Measurements from ENCODE around the gene TP53RK.
A peak's percentile ranks its signal among the peaks of the same experiment; 100 is the strongest.

Gene TP53RK

DNA sequence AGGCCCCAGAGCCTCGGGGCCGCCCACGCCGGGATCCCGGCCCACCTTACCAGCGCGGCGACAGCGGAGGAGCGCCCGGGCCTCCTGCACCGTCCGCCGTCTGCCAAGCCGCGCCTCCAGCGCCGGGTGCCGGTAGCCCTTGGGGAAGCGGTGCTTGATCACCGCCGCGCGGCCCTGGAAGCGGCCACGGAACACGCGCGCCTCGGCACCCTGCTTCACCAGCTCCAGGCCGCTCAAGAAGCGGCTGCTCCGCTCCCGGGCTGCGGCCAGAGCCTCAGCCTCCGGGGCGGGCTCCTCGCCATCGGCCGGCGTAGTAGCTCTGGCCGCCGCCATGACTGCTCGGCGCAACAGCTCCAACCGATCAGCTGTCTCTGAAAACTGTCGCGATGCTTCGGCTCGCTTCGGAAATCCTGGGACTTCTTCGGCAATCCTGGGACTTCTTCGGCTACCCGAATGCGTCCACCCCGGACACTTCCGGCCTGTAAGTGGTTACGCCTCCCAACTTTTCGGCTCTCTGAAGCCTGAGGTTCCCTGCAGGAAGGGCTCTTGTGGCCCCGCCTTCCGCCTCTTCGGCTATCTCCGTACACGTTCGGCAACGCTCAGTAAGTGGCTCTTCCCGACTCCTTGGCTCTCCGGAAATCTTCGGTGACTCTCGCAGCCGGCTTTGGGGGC, at the start of gene TP53RK:
Gene TP53RK, minus strand, starts transcription at position 363 of the 672 bp plus-strand sequence. Its CDS starts 30 bp downstream, at position 333.
- DNase-seq: peak; percentile 99

DNA sequence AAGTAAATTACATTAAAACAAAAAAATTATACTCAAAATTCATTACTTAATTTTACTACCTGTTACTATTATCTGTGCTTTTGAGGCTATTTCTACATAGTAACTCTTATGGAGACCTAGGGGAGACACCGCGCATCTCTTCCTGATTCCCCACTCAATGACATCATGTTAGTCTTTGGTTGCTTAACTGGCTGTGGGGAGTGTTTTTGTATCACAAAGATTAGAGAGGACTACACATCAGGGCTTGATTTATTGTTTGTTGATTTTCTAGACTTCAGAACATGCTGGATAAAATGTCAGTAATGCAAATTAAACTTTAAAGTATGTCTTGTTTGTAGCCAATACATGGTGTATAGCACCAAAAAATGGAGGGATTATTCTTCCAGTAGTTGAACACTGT, 46.2 kb upstream of the TP53RK start:
- no peak for DNase-seq

DNA sequence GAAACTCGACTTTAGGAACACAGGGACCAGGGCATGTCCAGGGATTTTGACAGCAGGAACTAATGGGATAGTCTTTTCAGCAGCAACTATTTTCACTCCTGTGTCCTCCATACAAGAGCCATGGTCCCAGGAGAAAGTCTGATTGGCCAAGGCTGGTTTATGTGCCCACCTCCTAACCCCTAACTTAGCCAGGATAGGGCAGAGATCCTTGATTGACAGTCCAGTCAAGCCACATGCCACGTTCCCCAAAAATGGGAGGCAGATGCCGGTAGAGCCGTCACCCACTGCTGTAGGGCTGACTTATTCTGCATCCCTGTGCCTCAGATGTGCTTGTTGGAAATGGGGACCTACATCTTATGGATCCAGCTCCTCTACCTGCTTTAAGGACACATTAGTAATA, 42.5 kb upstream of the TP53RK start:
- DNase-seq: no peak

DNA sequence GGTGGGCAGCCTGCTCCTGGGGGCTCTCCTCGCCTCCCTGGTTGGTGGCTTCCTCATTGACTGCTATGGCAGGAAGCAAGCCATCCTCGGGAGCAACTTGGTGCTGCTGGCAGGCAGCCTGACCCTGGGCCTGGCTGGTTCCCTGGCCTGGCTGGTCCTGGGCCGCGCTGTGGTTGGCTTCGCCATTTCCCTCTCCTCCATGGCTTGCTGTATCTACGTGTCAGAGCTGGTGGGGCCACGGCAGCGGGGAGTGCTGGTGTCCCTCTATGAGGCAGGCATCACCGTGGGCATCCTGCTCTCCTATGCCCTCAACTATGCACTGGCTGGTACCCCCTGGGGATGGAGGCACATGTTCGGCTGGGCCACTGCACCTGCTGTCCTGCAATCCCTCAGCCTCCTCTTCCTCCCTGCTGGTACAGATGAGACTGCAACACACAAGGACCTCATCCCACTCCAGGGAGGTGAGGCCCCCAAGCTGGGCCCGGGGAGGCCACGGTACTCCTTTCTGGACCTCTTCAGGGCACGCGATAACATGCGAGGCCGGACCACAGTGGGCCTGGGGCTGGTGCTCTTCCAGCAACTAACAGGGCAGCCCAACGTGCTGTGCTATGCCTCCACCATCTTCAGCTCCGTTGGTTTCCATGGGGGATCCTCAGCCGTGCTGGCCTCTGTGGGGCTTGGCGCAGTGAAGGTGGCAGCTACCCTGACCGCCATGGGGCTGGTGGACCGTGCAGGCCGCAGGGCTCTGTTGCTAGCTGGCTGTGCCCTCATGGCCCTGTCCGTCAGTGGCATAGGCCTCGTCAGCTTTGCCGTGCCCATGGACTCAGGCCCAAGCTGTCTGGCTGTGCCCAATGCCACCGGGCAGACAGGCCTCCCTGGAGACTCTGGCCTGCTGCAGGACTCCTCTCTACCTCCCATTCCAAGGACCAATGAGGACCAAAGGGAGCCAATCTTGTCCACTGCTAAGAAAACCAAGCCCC, 36.2 kb upstream of the TP53RK start:
- DNase-seq: no peak

DNA sequence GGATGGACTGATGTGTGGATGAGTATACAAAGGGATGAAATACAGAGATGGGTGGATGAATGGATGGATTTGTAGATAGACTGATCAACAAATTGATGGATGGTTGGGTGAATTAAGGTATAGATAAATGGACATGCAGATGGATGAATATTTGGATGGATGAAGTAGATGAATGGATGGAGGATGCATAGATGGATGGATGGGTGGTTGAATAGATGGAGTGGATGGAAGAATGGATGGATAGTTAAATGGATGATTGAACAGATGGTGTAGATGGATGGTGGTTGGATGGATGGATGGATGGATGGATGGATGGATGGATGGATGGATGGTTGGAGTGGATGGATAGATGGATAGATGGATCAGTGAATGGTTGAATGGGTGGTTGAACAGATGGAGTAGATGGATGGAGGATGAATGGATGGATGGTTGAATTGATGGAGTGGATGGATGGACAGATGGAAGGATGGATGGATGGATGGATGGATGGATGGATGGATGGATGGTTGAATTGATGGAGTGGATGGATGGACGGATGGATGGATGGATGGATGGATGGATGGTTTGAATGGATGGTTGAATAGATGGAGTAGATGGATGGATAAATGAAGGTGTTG, 35.2 kb upstream of the TP53RK start:
- no peak for DNase-seq

DNA sequence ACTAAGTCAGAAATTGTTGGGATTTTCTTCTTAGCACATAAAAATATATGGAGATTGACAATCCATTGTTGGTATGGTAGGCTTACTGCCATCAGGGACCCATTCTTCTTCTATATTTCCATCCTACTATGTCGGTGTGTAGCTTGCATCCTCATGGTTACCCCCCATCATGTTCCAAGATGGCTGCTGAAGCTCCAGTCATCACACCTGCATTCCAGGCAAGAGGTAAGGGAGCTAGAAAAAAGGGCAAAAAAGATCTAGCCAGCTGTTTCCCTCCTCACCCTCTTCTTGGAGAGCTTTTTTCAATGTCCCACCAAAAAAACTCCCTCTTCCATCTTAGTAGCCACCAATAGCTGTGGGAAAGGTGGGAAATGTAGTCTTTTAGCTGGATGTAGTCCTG, 33.8 kb upstream of the TP53RK start:
- no peak for DNase-seq

DNA sequence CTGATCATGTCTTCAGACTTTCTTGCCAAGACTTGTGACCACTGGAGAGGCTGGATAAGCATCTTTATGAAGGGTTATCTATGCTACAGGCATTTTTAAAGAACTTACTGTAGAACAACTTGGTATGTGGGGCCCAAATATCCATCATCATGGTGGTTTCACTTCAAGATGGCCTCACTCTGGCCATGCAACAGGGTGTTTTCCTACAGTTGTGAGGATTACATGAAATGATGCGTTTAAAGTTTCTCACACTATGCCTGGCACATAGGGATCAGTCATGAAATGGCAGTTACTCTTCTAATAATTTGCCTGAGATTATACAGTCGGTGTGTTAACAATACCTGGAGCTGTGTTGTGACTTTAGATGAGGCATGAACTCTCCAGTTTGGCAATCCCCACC, 33.2 kb upstream of the TP53RK start:
- no peak for DNase-seq

DNA sequence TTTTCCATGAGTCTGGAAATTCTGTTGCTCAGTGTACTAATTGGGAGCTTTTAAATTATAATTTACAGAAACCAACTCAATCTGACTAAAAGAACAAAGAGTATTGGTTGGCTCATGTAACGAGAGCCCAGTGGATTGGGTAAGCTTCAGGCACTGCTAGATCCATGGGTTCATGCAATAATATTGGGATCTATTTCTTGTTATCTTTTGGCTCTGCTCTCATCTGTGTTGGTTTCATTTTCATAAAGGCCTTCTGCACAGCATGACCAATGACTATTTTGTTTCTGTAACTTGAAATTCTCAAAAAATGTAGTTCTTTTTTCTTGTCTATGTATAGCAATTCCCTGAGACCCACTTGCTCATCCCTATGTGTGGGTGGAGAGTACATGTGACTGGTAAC, 32.2 kb upstream of the TP53RK start:
- DNase-seq: no peak

DNA sequence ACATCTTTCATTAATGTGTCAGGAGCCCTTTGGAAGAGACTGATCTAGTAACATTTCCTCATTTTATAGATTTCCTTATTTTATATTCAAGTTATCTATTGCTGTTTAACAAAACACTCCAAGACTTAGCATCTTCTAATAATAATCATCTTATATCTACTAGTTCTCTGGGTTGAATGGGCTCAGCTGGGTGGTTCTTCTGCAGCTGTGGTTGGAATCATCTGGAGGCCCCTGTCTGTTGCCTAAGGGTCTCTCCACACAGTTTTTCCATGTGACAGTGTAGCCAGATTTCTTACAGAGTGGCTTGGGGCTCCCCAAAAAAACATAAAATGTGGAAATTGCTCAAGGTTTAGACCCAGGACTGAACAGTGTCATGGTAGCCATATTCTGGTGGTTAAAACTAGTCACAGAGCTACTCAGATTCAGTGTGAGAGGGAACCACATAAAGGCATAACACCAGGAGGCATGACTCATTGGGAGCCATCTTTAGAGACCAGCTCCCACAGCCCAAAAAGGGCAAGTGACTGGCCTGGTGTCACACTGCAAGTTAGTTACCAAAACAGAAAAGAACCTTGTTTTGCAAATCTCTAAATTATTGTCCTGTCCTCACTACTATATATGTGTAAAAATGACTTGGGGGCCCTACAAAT, 31.7 kb upstream of the TP53RK start:
- no peak for DNase-seq

DNA sequence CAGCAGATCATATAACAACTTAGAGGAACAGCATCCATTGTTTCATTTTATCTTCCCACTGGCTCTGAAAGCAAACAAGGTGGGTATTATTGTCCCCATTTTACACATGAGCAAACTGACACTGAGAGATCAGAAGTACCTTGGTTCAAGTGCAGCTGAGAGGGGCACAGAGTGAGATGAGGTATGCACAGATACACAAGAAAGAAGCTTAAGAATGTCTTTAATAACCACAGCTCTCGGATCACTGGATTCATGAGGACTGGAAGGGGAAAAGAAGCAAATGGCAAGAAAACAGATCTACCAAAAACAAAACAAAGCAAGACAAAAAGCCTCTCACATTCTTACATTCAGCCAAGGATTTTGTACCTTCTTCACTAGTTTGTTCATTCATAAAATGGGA, 30.8 kb upstream of the TP53RK start:
- no peak for DNase-seq

DNA sequence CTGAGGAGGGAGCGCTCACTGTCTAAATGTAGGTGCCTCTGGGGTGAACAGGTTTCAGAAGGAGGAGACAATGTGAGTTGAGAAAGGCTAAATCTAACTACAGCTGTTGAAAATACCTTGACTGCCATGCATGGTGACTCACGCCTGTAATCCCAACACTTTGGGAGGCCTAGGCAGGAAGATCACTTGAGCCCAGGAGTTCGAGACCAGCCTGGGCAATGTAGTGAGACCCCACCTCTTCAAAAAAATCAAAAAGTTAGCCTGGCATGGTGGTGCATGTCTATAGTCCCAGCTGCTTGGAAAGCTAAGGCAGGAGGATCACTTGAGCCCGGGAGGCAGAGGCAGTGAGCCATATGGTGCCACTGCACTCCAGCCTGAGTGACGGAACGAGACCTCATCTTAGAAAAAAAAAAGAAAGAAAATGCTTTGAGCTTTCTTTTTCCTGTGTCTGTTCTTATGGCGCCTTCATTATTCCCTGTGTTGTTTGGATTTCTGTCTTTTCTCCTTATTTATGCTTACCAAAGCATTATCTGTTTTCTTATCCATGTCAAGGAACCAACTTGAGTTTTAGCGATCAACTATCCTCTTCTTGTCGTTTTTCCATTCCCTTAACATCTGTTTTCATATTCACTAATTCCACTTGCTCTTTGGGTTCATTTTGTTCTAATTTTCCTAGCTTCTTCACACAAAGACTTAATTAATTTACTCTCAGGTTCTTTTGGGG, 28.7 kb upstream of the TP53RK start:
- no peak for DNase-seq

DNA sequence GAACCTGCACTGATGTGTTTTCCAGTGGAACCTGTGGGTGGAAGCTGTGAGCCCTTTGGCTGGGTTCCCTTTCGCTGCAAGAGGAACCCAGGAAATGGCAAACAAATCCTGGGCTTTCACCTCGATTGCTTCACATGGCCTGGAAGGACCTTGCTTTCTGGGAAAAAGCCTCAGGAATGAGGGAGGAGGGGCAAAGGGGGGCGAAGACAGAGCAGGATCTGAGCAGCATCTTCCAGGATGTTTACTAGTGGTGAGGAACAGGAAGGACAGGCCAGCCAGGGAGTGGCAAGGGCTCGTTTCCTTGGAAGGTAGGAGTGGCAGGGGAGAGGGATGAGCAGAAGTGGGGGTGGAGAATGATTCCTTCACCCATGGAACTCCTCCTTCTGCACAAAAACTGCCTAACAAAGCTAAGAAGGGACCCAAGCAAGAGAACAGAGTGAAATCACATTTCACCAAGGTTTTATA, 26.1 kb upstream of the TP53RK start:
- no peak for DNase-seq

DNA sequence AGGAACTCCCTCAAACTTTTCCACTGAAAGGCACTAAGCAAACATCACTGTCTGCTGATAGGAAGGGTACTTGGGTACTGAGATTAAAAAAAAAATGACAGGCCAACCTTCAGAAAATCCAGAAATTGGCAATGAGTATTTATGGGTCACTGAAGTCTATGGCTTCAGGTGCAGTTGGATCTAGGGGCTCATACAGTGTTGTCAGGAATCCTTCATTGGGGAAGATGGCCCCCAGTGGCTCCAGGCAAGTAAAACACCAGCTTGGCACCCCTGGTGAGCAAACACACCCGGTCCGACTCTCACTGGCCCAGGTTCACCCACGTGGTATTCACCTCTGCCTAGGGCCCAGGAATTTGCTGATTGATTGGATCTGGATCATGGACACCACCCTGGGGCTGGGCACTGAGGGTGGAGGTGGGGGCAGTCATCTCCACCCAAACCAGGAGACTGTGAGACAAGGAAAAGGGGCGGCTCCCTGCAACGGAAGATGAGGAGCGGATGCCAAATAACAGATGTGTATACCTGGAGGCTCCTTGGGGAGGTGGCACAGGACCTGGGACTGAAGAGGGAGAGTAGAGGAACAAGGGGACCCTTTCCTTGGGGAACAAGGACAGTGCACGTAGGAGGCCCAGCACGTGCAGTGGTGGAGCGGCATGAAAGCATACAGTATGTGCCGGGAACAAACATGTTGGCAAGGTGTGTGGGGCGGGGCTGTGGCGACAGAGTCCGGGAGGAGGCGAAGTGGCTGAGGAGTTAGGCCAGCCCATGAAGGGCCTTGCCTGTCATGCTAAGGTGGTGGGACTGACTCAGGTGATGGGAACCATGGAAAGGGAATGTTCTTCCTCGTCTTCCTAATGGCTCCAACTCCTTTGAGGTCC, 25.0 kb upstream of the TP53RK start:
- DNase-seq: no peak

DNA sequence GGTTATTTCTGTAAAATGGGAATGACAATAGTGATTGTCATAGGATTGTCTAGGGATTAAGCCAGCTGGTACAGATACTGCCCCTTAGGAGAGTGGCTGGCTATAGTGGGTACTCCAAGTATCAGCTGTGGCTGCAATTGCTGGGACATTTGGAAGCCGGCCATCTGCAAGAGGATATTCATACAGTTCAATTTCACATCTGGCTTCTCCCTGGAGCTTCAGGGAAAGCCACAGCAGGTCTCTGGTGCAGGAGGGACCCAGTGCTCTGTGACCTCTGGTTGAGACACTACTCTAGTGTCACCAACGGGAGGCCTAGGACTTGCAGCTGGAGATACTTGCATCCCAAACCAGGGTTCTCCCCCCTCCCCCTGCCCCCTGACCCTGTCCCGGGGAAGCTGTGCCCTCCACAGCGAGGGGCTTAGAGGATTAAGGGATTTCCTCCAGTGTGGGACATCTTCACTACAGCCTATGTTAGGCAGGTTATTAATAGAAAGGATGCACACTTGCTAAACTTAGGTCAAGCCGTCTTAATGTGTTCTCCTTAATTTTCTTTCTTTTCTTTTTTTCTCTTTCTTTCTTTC, 22.9 kb upstream of the TP53RK start:
- no peak for DNase-seq

DNA sequence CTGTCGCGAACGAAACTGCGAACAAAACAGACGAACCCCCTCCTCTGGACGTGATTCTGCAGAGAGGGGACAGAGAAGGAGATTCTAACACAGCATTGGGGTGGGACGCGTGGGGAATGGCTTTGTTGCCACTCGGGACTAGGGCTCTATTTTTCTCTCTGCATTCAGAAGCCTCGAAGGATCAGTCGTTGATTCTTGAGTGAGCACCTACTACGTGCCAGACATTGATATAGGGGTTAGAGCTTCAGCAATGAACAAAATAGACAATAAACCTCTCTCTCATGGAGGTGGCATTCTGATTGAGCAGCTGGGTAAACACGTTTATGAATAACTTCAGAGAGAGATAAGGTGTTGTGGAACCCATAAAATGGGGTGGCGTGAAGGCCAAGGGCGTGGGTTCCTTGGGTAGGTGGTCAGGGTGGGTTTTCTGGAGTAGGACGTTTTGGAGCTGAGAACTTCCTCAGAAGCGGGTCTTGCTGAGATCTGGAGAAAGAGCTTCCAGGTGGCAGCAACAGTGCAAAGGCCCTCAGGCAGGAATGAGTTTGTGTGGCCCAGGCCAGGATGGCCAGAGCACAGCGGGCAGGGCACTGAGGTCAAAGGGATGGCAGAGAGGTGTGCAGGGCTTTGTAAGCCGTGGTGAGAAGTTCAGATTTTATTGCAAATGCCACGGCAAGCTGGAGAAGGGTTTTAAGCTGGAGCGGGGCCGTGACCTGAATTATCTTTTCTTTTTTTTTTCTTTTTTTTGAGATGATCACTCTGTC, 21.1 kb upstream of the TP53RK start:
- DNase-seq: no peak

DNA sequence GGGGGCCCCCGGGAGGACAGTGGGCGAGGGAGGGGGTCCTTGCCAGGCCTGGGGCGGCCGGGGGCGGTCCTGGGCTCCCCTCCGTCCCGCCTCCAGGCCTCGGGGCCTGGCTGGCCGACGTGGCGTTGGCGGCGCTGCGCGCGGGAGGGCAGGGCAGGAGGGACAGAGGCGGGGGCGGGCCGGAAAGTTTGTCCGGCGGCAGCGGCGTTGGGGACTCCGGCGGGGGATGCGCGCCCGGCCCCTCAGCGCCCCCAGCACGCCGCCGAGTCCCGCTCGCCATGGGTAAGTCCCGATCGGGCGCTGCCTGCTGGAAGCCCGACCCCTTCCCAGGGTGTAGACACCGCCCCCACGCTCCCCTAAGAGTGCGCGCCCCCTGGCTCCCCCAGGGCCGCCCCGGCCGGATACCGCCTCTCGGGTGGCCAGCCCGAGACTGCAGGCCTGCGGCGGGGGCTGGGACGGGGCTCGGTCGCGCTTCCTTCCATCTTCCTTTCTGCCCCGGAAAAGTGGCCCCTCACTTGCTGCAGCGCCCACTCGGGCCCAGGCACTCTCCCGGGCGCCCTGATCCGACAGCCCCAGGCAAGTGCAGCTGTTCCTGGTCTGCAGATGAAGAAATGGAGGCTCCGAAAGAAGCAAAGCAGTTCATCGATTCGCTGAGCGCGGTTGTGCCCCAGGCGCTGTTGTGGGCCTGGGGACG, 20.4 kb upstream of the TP53RK start, which contains the start of gene SLC2A10:
Gene SLC2A10, plus strand, starts transcription at position 191 of the 694 bp plus-strand sequence. Its CDS starts 88 bp downstream, at position 279.
- DNase-seq: no peak

DNA sequence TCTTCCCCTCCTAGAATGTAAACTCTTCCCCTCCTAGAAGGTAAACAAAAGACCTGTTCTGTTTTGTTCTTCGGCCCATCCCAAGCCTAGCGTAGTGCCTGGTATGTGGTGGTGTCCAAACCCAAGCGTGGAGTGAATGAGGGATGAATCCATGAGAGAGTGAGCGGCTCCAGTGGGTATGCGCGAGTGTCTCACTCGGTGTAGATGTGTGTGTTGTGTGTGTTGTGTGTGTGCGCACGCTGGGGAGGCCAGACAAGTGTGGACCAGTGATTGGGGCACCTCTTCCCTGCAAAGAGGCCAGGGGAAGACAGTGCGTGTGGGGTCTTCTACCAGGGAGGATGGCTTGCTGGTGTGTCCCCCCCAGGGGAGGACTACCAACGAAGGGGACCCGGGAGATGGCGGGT, 19.8 kb upstream of the TP53RK start:
- DNase-seq: no peak

DNA sequence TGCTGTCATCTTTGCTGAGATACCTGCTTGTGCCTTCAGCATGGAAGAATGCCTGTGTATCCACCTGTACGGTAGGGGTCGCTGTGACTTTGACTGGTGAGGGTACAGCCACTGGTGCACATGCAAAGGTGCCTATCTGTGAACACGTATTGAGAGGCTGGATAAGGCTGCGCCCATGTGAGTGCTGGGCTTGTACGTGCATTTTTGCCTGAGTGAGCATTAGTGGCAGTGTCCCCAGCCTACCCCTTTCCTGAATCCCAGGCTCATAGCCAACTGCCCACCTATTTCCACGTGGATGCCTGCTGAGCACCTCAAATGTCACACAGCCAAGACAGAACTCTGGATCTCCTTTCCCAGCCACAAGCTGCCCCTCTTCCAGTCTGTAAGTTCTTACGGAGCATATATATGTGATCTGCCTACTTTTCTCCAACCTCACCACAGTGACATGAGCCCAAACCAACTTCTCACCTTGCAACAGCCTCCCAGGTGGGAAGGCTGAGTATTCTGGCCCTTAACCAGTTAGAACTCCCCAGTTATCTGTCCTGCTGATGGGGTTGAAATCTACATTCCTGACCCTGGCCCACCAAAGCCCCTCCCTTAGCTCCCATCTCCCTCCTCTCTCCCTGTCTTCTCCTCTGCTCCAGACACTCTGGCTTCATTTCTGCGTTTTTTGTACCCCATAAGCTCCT, 19.1 kb upstream of the TP53RK start:
- no peak for DNase-seq

DNA sequence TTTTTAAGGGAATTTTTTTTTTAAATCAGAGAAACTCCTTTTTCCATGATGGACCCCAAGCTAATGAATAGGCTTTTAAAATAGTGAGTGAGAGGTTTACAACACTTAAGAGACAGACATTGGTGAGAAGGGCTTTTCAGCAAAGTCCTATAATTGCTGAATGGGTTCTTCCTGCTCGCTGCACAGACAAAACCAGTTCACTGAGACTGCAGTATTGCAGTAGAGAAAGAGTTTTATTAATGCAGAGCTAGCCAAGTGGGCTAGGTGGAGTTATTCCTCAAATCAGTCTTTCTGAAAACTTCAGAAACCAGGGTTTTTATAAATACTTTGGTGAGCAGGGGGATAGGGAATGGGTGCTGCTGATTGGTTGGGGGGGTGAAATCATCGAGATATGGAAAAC, 17.0 kb upstream of the TP53RK start:
- no peak for DNase-seq
